Neural cell (in vitro differentiated cells): ENCODE data around the gene SEL1L2. TPM values are rescaled to one million over a fixed set of nuclear protein-coding genes. Genes with fewer than 3 reads are reported as not detected.

ENCODE experiments used
- H2AFZ ChIP-seq: fragments of 200-600, 300-800 bp; sonication (generic), shearing (Covaris generic); 2 replicates; pipeline ENCODE4 v1.6.0; 2014; ENCODE audit warnings: low read depth, mild to moderate bottlenecking, antibody characterized with exemption, low read length, moderate library complexity
- H3F3A ChIP-seq: fragments of 200-600 bp; shearing (Covaris generic); 2 replicates; pipeline ENCODE4 v1.6.1; 2016; ENCODE audit warnings: mild to moderate bottlenecking, moderate library complexity, mixed read lengths, antibody characterized with exemption, low read length; ENCODE audit not compliant: insufficient read depth, poor library complexity, severe bottlenecking
- H3K27ac ChIP-seq: fragments of 200-600, 300-800 bp; sonication (generic), shearing (Covaris generic); 2 replicates; pipeline ENCODE4 v1.5.1; 2014; ENCODE audit warnings: mild to moderate bottlenecking, low read length, moderate library complexity
- H3K27me3 ChIP-seq: fragments of 300-800, 200-600 bp; sonication (generic), shearing (Covaris generic); 2 replicates; pipeline ENCODE4 v1.6.0; 2014; ENCODE audit warnings: mild to moderate bottlenecking, low read depth, low read length, moderate library complexity; ENCODE audit not compliant: insufficient read depth
- H3K36me3 ChIP-seq: fragments of 300-800, 200-600 bp; sonication (generic), shearing (Covaris generic); 2 replicates; pipeline ENCODE4 v1.5.1; 2014; ENCODE audit warnings: mild to moderate bottlenecking, antibody characterized with exemption, low read length, moderate library complexity; ENCODE audit not compliant: insufficient read depth
- H3K4me2 ChIP-seq: fragments of 300-800, 200-600 bp; sonication (generic), shearing (Covaris generic); 2 replicates; pipeline ENCODE4 v1.6.0; 2014; ENCODE audit warnings: mild to moderate bottlenecking, low read length
- H3K4me3 ChIP-seq: fragments of 300-800, 200-600 bp; sonication (generic), shearing (Covaris generic); 2 replicates; pipeline ENCODE4 v1.5.1; 2014; ENCODE audit warnings: mild to moderate bottlenecking, low read length, moderate library complexity
- H3K79me2 ChIP-seq: fragments of 200-600 bp; shearing (Covaris generic); replicated peaks from 2 replicates; pipeline ENCODE4 v1.6.0; 2014; ENCODE audit warnings: mild to moderate bottlenecking, low read length, moderate library complexity; ENCODE audit not compliant: insufficient read depth
- H3K9ac ChIP-seq: fragments of 300-800, 200-600 bp; sonication (generic), shearing (Covaris generic); 2 replicates; pipeline ENCODE4 v1.6.1; 2016; ENCODE audit warnings: mild to moderate bottlenecking, low read length, mixed read lengths
- H3K9me2 ChIP-seq: fragments of 200-600 bp; shearing (Covaris generic); 2 replicates; pipeline ENCODE4 v1.6.1; 2016; ENCODE audit warnings: mild to moderate bottlenecking, low read length, mixed read lengths; ENCODE audit not compliant: insufficient read depth
- H3K9me3 ChIP-seq: fragments of 200-600, 300-800 bp; sonication (generic), shearing (Covaris generic); 2 replicates; pipeline ENCODE4 v1.6.1; 2016; ENCODE audit warnings: mild to moderate bottlenecking, mixed run types, low read length, moderate library complexity, mixed read lengths
- H4K20me1 ChIP-seq: fragments of 200-600 bp; shearing (Covaris generic); 2 replicates; pipeline ENCODE4 v1.6.1; 2016; ENCODE audit warnings: mild to moderate bottlenecking, mixed run types; ENCODE audit not compliant: insufficient read depth
- EP300 ChIP-seq: fragments of 450-650 bp; conservative IDR thresholded peaks from 2 replicates; pipeline ENCODE4 v1.6.1; 2014; ENCODE audit warnings: antibody characterized with exemption, mild to moderate bottlenecking, moderate library complexity; ENCODE audit not compliant: poor library complexity, severe bottlenecking
- EZH2 ChIP-seq: fragments of 200-600, 300-800 bp; shearing (Covaris generic), sonication (generic); IDR thresholded peaks from 2 replicates; pipeline ENCODE4 v1.6.1; 2014; ENCODE audit warnings: antibody characterized with exemption, low read length, borderline replicate concordance, mild to moderate bottlenecking; ENCODE audit not compliant: insufficient read depth, poor library complexity, severe bottlenecking
- MXI1 ChIP-seq: fragments of 450-650 bp; conservative IDR thresholded peaks from 2 replicates; pipeline ENCODE4 v1.6.1; 2014; ENCODE audit warnings: antibody characterized with exemption, mild to moderate bottlenecking; ENCODE audit not compliant: poor library complexity, severe bottlenecking
- POLR2AphosphoS5 ChIP-seq: IDR thresholded peaks from 2 replicates; pipeline ENCODE4 v1.6.1; 2012
- RAD21 ChIP-seq: fragments of 450-650 bp; conservative IDR thresholded peaks from 2 replicates; pipeline ENCODE4 v1.6.1; 2014; ENCODE audit warnings: antibody characterized with exemption, mild to moderate bottlenecking, moderate library complexity
- SMC3 ChIP-seq: fragments of 450-650 bp; conservative IDR thresholded peaks from 2 replicates; pipeline ENCODE4 v1.6.1; 2014; ENCODE audit warnings: antibody characterized with exemption, mild to moderate bottlenecking, moderate library complexity; ENCODE audit not compliant: poor library complexity
- TAF1 ChIP-seq: IDR thresholded peaks from 2 replicates; pipeline ENCODE4 v1.6.1; 2012; ENCODE audit warnings: low read depth
- polyA plus RNA-seq: library from polyadenylated mRNA; depleted of rRNA; stranded (reverse); fragments of >200 nt; gene quantifications from 2 replicates; pipeline ENCODE4 v1.2.3, GENCODE V29; 2014
- TF ChIP-seq, protein P1 (sequence below): fragments of 450-650 bp; IDR thresholded peaks from 2 replicates; pipeline ENCODE4 v1.5.1; 2014; ENCODE audit warnings: antibody characterized with exemption, mild to moderate bottlenecking, moderate library complexity; ENCODE audit not compliant: poor library complexity, severe bottlenecking
- TF ChIP-seq, protein P2 (sequence below): IDR thresholded peaks from 2 replicates; pipeline ENCODE4 v1.6.1; 2012; ENCODE audit warnings: borderline replicate concordance

SEL1L2 gene
- polyA plus RNA-seq, 1 donor from 2014 or later: not detected

DNA sequence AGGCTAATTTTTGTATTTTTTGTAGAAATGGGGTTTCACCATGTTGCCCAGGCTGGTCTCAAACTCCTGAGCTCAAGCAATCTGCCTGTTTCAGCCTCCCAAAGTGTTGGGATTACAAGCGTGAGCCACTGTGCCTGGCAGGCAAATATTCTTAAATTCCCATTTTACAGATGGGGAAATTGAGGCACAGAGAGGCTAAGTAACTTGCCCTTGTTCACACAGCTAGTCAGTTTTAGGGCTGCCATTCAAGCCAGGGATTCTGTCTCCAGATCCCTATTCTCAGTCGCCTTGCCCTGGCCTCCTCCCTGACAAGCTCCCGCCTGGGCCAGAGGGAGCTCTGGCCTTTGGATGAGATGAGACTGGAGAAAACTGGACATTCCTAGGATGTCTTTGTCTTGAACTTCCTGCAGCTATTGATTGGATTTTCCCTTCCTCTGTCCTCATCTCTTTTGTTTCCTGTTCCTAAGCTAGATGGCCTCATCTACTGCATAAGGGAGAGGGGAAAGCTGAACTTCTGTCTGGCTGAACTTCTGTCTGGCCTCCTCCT lies 115.1 kb downstream of the SEL1L2 start:
- Histone ChIP-seq H3K27ac (no peak overlapping the region), H3F3A (no peaks in the 10 kb centered on the region), H3K9me2 (no peaks in the 10 kb centered on the region), H3K36me3 (no peaks in the 10 kb centered on the region), H3K9me3 (no peaks in the 10 kb centered on the region), H3K9ac (no peak overlapping the region), H3K4me2 (no peak overlapping the region), H3K4me3 (no peak overlapping the region), H3K27me3 (no peaks in the 10 kb centered on the region), H3K79me2 (no peaks in the 10 kb centered on the region), H2AFZ (no peak overlapping the region), H4K20me1 (no peaks in the 10 kb centered on the region)
- TF ChIP-seq RAD21 (no peak), POLR2AphosphoS5 (no peak), EP300 (no peak), EZH2 (no peak), TAF1 (no peak), MXI1 (no peak), SMC3 (no peak)
- TF ChIP-seq, protein P1, sequence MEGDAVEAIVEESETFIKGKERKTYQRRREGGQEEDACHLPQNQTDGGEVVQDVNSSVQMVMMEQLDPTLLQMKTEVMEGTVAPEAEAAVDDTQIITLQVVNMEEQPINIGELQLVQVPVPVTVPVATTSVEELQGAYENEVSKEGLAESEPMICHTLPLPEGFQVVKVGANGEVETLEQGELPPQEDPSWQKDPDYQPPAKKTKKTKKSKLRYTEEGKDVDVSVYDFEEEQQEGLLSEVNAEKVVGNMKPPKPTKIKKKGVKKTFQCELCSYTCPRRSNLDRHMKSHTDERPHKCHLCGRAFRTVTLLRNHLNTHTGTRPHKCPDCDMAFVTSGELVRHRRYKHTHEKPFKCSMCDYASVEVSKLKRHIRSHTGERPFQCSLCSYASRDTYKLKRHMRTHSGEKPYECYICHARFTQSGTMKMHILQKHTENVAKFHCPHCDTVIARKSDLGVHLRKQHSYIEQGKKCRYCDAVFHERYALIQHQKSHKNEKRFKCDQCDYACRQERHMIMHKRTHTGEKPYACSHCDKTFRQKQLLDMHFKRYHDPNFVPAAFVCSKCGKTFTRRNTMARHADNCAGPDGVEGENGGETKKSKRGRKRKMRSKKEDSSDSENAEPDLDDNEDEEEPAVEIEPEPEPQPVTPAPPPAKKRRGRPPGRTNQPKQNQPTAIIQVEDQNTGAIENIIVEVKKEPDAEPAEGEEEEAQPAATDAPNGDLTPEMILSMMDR: no peak
- TF ChIP-seq, protein P2, sequence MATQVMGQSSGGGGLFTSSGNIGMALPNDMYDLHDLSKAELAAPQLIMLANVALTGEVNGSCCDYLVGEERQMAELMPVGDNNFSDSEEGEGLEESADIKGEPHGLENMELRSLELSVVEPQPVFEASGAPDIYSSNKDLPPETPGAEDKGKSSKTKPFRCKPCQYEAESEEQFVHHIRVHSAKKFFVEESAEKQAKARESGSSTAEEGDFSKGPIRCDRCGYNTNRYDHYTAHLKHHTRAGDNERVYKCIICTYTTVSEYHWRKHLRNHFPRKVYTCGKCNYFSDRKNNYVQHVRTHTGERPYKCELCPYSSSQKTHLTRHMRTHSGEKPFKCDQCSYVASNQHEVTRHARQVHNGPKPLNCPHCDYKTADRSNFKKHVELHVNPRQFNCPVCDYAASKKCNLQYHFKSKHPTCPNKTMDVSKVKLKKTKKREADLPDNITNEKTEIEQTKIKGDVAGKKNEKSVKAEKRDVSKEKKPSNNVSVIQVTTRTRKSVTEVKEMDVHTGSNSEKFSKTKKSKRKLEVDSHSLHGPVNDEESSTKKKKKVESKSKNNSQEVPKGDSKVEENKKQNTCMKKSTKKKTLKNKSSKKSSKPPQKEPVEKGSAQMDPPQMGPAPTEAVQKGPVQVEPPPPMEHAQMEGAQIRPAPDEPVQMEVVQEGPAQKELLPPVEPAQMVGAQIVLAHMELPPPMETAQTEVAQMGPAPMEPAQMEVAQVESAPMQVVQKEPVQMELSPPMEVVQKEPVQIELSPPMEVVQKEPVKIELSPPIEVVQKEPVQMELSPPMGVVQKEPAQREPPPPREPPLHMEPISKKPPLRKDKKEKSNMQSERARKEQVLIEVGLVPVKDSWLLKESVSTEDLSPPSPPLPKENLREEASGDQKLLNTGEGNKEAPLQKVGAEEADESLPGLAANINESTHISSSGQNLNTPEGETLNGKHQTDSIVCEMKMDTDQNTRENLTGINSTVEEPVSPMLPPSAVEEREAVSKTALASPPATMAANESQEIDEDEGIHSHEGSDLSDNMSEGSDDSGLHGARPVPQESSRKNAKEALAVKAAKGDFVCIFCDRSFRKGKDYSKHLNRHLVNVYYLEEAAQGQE: no peak

- no peaks in the 10 kb centered on the region for H3K9me3 ChIP-seq
- no peaks in the 10 kb centered on the region for H3K9me2 ChIP-seq
- no peaks in the 10 kb centered on the region for H3K36me3 ChIP-seq
- no peak overlapping the region for H3K9ac ChIP-seq
- H3K27me3 ChIP-seq: no peaks in the 10 kb centered on the region
- no peaks in the 10 kb centered on the region for H4K20me1 ChIP-seq
- H3F3A ChIP-seq: no peaks in the 10 kb centered on the region
- TF ChIP-seq EZH2: no peak
- TF ChIP-seq POLR2AphosphoS5: peak; percentile 24
- TF ChIP-seq, protein P2: peak; percentile 90
- no peak for TF ChIP-seq EP300
- no peak for TF ChIP-seq MXI1
- H3K27ac ChIP-seq: peak overlapping the region; percentile 28
- H2AFZ ChIP-seq: no peak overlapping the region
- H3K79me2 ChIP-seq: no peaks in the 10 kb centered on the region
- H3K4me2 ChIP-seq: no peak overlapping the region
- H3K4me3 ChIP-seq: peak overlapping the region; percentile 24
These were observed 115.8 kb downstream of the SEL1L2 start for GRCh38 chr20:13874394-13875157.
